ENCODE measurements around the gene UCN2. TPM values are rescaled to one million over a fixed set of nuclear protein-coding genes. Genes with fewer than 3 reads are reported as not detected.
"Not testable (repeated sequence)": the region's sequence is repeated elsewhere in the genome, so short reads cannot be mapped to it uniquely, and the experiment has no call there.

UCN2 gene
- total RNA-seq, 1 donor from 2014 or later, result not detected

GRCh38 chr3:48561045-48561736 lies 2.4 kb downstream of the UCN2 start:
- DNase-seq, result peak; percentile 60

GRCh38 chr3:48560648-48561018 lies 2.9 kb downstream of the UCN2 start:
- no peak for DNase-seq

GRCh38 chr3:48558493-48559134 lies 5.0 kb downstream of the UCN2 start:
- no peak for DNase-seq

DNA sequence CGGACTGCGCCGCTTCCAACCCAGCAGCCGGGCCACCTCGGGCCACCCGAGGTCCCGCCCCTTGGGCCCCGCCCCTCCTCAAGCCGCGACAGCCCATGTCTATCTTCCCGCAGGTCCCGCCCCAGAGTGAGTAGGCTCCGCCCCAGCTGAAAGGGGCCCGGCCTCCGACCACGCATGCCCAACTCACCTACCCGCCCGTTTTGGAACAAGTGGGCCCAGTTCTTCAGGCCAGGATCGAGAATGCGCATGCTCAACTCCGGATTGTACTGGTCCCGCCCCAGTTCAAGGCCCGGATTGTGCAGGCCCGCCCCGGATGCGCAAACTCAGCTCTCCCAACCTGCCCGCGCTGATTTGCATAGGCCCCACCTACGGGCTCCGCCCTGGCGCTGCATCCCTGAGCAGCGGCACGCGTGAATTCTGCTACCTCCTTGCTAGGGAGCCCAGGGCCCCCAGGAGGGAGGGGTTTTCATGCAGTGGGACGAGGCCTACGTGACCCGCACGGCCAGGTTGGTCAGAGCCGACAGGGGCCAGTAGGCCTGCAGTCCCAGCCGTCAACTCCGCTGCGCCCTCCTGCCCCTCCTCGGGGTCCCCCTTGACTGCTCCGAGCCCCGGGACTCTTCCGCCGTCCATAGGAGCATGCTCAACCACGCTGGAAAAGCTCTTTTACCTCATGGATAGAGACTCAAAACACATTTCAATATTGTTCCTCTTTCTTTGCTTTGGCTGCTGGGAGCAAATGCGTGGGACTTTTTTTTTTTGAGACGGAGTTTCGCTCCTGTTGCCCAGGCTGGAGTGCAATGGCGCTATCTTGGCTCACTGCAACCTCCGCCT lies 6.6 kb downstream of the UCN2 start, which contains the start of gene PFKFB4:
TSS of gene PFKFB4 (minus strand) at position 8 of the 831 bp plus-strand sequence. CDS start 26 bp downstream, outside the sequence.
- peak; percentile 99 for DNase-seq

DNA sequence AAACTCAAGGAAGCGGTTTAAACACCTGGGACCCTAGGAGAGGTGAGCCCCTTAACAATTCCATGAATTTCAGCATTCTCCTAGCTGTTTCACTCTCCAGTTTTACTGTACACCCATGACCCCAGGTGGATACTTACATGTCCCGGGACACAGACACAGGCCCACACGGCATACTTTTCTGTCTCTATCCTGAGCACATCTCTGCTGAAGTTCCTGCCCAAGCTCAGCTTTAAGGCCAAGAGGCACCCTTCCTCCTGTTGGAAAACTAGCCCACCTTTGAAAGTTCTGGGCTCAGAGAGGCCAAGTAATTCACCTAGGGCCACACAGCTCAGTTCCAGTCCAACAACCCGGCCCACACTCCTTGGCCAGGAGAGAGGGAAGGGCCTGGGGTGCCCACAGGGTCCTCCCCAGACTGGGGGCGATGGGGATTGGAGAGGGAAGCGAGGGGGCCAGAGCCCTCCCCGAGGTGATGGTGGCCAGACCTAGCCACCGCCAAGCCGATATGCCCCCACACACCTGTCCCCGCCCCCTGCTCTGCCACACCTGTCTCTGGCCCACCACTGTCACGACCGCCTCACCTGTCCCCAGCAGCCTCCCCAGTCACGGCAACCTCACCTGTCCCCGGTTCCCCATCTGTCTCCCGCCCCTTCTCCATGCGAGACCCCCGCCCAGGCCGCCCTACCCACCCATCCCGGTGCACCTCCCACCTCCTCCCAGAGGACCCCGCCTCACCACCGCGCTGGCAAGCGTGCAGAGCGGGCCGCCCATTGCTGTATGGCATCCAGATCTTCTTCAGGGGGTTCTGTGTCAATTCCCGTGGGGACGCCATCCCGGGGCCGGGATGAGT lies 7.4 kb downstream of the UCN2 start:
- no peak for DNase-seq

GRCh38 chr3:48555231-48555948 lies 8.2 kb downstream of the UCN2 start:
- no peak for DNase-seq

- no peak for DNase-seq
These were observed 9.4 kb downstream of the UCN2 start for GRCh38 chr3:48553886-48554845.

- DNase-seq, result no peak
These were observed 10.2 kb downstream of the UCN2 start for GRCh38 chr3:48553361-48553760.

DNA sequence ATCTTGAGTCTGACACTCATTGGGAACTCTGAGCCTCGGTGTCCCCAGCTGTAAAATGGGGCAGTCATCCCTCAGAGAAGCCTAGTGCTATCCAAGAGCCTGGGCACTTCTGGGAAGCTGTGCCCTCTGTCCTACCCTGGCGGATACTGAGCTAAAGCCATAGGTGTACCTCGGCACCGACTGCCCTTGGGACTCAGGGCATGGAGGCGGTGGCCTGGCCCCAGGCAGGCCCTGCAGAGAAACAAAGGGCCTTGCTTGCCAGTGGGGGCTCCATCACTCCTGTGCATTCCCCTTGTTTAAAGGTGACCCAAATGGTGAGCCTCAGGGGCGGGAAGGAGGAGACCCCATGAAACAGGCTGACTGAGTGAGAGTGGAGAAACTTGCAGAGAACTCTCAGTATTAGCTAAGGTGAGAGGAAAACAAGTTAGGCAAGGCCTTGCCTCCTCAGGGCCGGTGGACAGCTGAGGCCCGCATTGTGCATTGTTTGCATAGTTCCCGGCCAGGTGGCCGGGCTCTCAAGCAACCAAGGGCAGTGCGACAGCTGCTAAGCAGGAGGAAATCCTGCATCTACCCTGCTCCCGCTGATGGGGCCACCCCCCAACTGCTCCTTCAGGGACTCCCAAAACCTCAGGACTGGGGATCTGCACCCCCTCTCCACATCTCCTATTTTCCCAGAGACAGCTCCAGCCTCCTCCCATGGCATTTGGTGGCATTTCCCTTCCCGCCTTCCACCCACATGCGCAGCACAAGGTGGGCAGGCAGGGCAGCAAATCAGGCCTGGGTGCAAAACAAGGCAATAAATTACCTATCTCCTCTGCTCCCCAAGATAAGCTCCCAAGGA lies 11.2 kb downstream of the UCN2 start:
- no peak for DNase-seq

GRCh38 chr3:48551651-48552050 lies 11.9 kb downstream of the UCN2 start:
- DNase-seq, result not testable (repeated sequence)

- DNase-seq, result peak; percentile 91
These were observed 14.6 kb downstream of the UCN2 start for GRCh38 chr3:48548729-48549705.

DNA sequence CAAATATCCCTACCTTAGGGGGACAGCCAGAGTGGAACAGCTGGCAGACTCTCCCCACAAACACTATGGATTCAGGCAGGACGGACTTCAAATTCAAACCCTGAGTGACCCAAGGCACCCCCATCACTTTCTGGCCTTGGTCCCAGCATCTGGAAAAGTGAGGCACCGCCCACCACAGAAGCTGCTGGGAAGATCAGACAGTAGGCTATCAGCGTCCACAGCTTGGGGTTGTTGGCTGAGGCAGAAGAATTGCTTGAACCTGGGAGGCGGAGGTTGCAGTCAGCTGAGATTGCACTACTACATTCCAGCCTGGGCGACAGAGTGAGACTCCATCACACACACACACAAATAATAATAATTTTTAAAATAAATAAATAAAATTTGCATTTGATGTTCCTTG lies 15.5 kb downstream of the UCN2 start:
- DNase-seq, result no peak

DNA sequence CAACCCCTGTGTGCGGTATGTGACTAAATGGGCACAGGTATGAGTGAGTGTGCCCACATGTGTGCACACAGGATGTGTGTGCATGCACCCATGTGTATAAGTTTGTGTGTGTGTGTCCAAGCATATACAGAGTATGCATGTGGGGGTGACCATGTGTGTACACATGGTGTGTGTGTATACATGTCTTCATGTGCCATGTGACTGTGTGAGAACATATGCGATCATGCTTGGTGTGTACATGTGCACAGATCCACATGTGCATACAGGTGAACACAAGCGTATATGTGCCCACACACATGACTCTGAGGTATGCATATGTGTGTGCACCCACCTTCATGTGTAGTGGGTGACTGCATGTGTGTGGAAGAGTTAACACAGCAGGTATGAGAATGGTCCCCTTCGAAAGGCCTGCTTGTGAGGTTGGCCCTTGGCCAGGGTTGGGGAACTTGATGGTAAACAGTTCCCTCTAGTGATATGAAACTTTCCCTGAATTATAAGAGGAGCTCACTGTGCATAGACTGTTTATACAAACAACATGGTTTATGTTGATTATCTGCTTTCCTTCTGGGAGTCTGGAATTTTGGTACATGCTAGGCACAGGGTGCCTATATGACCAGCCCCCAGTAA lies 17.3 kb downstream of the UCN2 start:
- peak; percentile 46 for DNase-seq

GRCh38 chr3:48544141-48544540 lies 19.4 kb downstream of the UCN2 start:
- DNase-seq, result no peak

GRCh38 chr3:48543271-48543866 lies 20.2 kb downstream of the UCN2 start:
- peak; percentile 20 for DNase-seq

DNA sequence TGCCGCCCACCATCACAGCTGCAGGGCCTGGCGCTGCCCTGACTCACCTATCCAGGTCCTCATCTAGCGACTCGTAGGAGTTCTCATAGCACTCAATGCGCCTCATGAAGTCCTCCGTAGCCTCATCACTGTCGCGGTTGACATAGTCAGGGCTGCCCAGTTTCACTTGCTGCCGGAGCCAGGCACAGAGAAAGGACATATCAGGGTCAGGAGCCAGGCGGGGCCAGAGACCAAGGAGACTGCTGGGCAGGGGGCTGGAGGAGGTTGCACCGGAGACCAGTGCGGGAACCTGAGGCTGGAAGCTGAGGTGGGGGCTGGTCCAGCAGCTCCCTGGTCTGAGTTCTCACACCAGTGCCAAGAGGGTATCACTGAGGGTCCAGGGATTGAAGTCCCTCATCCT lies 25.1 kb downstream of the UCN2 start:
- DNase-seq, result no peak

DNA sequence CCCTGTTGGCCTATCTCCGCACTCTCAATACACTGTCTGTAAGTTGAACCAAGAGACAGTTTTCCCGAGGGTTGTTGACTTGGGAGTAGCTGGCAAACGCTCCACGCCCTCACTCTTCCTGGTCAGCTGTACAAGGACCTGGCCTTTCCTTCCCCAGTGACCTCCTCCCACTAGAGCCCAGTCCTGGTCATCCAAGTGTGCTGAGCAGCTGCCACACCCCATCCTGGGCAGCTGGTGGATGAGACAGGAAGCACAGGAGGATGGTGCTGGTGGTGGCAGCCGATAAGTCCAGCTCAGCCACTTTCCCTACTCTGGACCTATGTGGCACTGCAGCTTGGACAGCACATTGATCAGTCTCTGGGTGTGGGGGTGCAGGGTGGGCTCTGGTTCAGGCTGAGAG lies 26.8 kb downstream of the UCN2 start:
- DNase-seq, result no peak
